ENCODE data around the gene AR. TPM values are rescaled to one million over a fixed set of nuclear protein-coding genes. Genes with fewer than 3 reads are reported as not detected.
A peak's percentile ranks its signal among the peaks of the same experiment; 100 is the strongest.
"Not testable (repeated sequence)": the region's sequence is repeated elsewhere in the genome, so short reads cannot be mapped to it uniquely, and the experiment has no call there.

AR gene
- total RNA-seq, 2 donors from 2014 or later, result 1.5 to 2.2 TPM

- no peak overlapping the region for H3K9ac ChIP-seq (ENCODE audit: extremely low read depth, low read length, poor library complexity, severe bottlenecking)
- peaks cover 68% of the 10 kb centered on the region for H3K9me3 Mint-ChIP-seq
- H3K36me3 Mint-ChIP-seq (ENCODE audit: low read depth), result no peaks in the 10 kb centered on the region
- no peak overlapping the region for H3K27ac Mint-ChIP-seq
- WGBS, 2 experiments (ENCODE audit: insufficient coverage in 1 of 2, insufficient read length in 1 of 2), result 88% methylated on average over 2 of the region's 2 CpGs; no CpG with 5 or more reads in 1 of the 2 experiments
- no peaks in the 10 kb centered on the region for H3K27me3 ChIP-seq (ENCODE audit: control insufficient read depth, insufficient read depth, low read length, poor library complexity, severe bottlenecking)
- no peaks in the 10 kb centered on the region for H3K27me3 Mint-ChIP-seq (ENCODE audit: insufficient read depth)
- DNase-seq, result no peak
- no peaks in the 10 kb centered on the region for H3K4me1 Mint-ChIP-seq
- H3K4me1 ChIP-seq (ENCODE audit: control insufficient read depth, insufficient read depth, low read length), result no peaks in the 10 kb centered on the region
- H3K4me3 Mint-ChIP-seq, result no peak overlapping the region
- no peaks in the 10 kb centered on the region for H3K9me3 ChIP-seq (ENCODE audit: control insufficient read depth, low read length)
- H3K27ac ChIP-seq (ENCODE audit: low read depth, low read length), result no peak overlapping the region
- no peaks in the 10 kb centered on the region for H3K36me3 ChIP-seq (ENCODE audit: control insufficient read depth, insufficient read depth, low read length)
- no peak overlapping the region for H3K4me3 ChIP-seq (ENCODE audit: low read length)
- TF ChIP-seq CTCF (conservative IDR thresholded peaks at IDR 0.05), result no peak
These were observed 91.6 kb downstream of the AR start for GRCh38 chrX:67635424-67635823.

GRCh38 chrX:67636532-67636931 is 92.7 kb downstream of the AR start:
- H3K4me3 Mint-ChIP-seq, result no peak overlapping the region
- no peak overlapping the region for H3K4me3 ChIP-seq (ENCODE audit: low read length)

GRCh38 chrX:67637293-67637692 is 93.5 kb downstream of the AR start:
- not testable (repeated sequence) for H3K9me3 ChIP-seq (ENCODE audit: control insufficient read depth, low read length); DNase-seq; H3K36me3 ChIP-seq (ENCODE audit: control insufficient read depth, insufficient read depth, low read length); H3K36me3 Mint-ChIP-seq (ENCODE audit: low read depth); H3K9ac ChIP-seq (ENCODE audit: extremely low read depth, low read length, poor library complexity, severe bottlenecking); H3K4me3 Mint-ChIP-seq; H3K4me1 Mint-ChIP-seq; H3K27me3 ChIP-seq (ENCODE audit: control insufficient read depth, insufficient read depth, low read length, poor library complexity, severe bottlenecking); H3K4me1 ChIP-seq (ENCODE audit: control insufficient read depth, insufficient read depth, low read length); H3K27ac ChIP-seq (ENCODE audit: low read depth, low read length); H3K4me3 ChIP-seq (ENCODE audit: low read length); H3K27ac Mint-ChIP-seq; H3K27me3 Mint-ChIP-seq (ENCODE audit: insufficient read depth)
- H3K9me3 Mint-ChIP-seq, result peaks cover 61% of the 10 kb centered on the region
- 100% methylated on average over 2 of the region's 3 CpGs; no CpG with 5 or more reads in 1 of the 2 experiments for WGBS, 2 experiments (ENCODE audit: insufficient coverage in 1 of 2, insufficient read length in 1 of 2)

More at GRCh38 chrX:67636532-67636931, 92.7 kb downstream of the AR start:
- peak; percentile 43 for DNase-seq
- no peak for TF ChIP-seq CTCF (conservative IDR thresholded peaks at IDR 0.05)
- Histone ChIP-seq H3K9me3 (ENCODE audit: control insufficient read depth, low read length) (no peaks in the 10 kb centered on the region), H3K9ac (ENCODE audit: extremely low read depth, low read length, poor library complexity, severe bottlenecking) (no peak overlapping the region), H3K4me1 (ENCODE audit: control insufficient read depth, insufficient read depth, low read length) (no peaks in the 10 kb centered on the region), H3K27me3 (ENCODE audit: control insufficient read depth, insufficient read depth, low read length, poor library complexity, severe bottlenecking) (no peaks in the 10 kb centered on the region), H3K27ac (ENCODE audit: low read depth, low read length) (no peak overlapping the region), H3K36me3 (ENCODE audit: control insufficient read depth, insufficient read depth, low read length) (no peaks in the 10 kb centered on the region)
- Mint-ChIP-seq H3K36me3 (ENCODE audit: low read depth) (no peaks in the 10 kb centered on the region), H3K27ac (no peak overlapping the region), H3K4me1 (no peaks in the 10 kb centered on the region), H3K27me3 (ENCODE audit: insufficient read depth) (no peaks in the 10 kb centered on the region), H3K9me3 (peaks cover 65% of the 10 kb centered on the region)

GRCh38 chrX:67648361-67648760 is 104.5 kb downstream of the AR start:
- Histone ChIP-seq H3K4me3 (ENCODE audit: low read length) (no peak overlapping the region), H3K27ac (ENCODE audit: low read depth, low read length) (no peak overlapping the region), H3K9me3 (ENCODE audit: control insufficient read depth, low read length) (no peaks in the 10 kb centered on the region), H3K36me3 (ENCODE audit: control insufficient read depth, insufficient read depth, low read length) (no peaks in the 10 kb centered on the region), H3K27me3 (ENCODE audit: control insufficient read depth, insufficient read depth, low read length, poor library complexity, severe bottlenecking) (no peaks in the 10 kb centered on the region), H3K4me1 (ENCODE audit: control insufficient read depth, insufficient read depth, low read length) (no peaks in the 10 kb centered on the region), H3K9ac (ENCODE audit: extremely low read depth, low read length, poor library complexity, severe bottlenecking) (no peak overlapping the region)
- DNase-seq, result no peak
- H3K27ac Mint-ChIP-seq, result no peak overlapping the region
- TF ChIP-seq CTCF (conservative IDR thresholded peaks at IDR 0.05), result no peak
- WGBS, 2 experiments (ENCODE audit: insufficient coverage in 1 of 2, insufficient read length in 1 of 2), result 87% methylated on average over 4 of the region's 4 CpGs; no CpG with 5 or more reads in 1 of the 2 experiments
- H3K9me3 Mint-ChIP-seq, result peaks cover 52% of the 10 kb centered on the region
- H3K4me1 Mint-ChIP-seq, result peaks cover 2% of the 10 kb centered on the region
- H3K27me3 Mint-ChIP-seq (ENCODE audit: insufficient read depth), result no peaks in the 10 kb centered on the region
- no peak overlapping the region for H3K4me3 Mint-ChIP-seq
- no peaks in the 10 kb centered on the region for H3K36me3 Mint-ChIP-seq (ENCODE audit: low read depth)
